HG02970 (cell line): ENCODE results near the gene TMEM132D.

Experiments
- ATAC-seq: cut with Tn5 transposase; IDR thresholded peaks from one replicate; pipeline ENCODE4 v1.9.1; 2021; ENCODE audit warnings: mild to moderate bottlenecking, moderate library complexity, moderate number of reproducible peaks; ENCODE audit not compliant: unreplicated experiment, low FRiP score

Gene TMEM132D

GRCh38 chr12:129827102-129827865 lies 76.5 kb downstream of the TMEM132D start:
- no peak for ATAC-seq

- ATAC-seq = no peak
Observed at GRCh38 chr12:129826273-129826672, 77.6 kb downstream of the TMEM132D start.

- no peak for ATAC-seq
Observed at GRCh38 chr12:129825316-129825715, 78.5 kb downstream of the TMEM132D start.

GRCh38 chr12:129821964-129822363 lies 81.9 kb downstream of the TMEM132D start:
- ATAC-seq = no peak

- ATAC-seq = no peak
Observed at GRCh38 chr12:129819391-129819790, 84.4 kb downstream of the TMEM132D start.

GRCh38 chr12:129815846-129816245 lies 88.0 kb downstream of the TMEM132D start:
- ATAC-seq = no peak

GRCh38 chr12:129811963-129812362 lies 91.9 kb downstream of the TMEM132D start:
- ATAC-seq = no peak

- ATAC-seq = no peak
Observed at GRCh38 chr12:129807136-129807535, 96.7 kb downstream of the TMEM132D start.

- no peak for ATAC-seq
Observed at GRCh38 chr12:129791396-129791795, 112.4 kb downstream of the TMEM132D start.

- ATAC-seq = no peak
Observed at GRCh38 chr12:129790930-129791329, 112.9 kb downstream of the TMEM132D start.

- no peak for ATAC-seq
Observed at GRCh38 chr12:129790331-129790730, 113.5 kb downstream of the TMEM132D start.

GRCh38 chr12:129789921-129790320 lies 113.9 kb downstream of the TMEM132D start:
- no peak for ATAC-seq

GRCh38 chr12:129788506-129789084 lies 115.2 kb downstream of the TMEM132D start:
- ATAC-seq = no peak

GRCh38 chr12:129779989-129780388 lies 123.8 kb downstream of the TMEM132D start:
- no peak for ATAC-seq

GRCh38 chr12:129779033-129779432 lies 124.8 kb downstream of the TMEM132D start:
- no peak for ATAC-seq

- ATAC-seq = no peak
Observed at GRCh38 chr12:129776977-129777667, 126.7 kb downstream of the TMEM132D start.

- no peak for ATAC-seq
Observed at GRCh38 chr12:129772501-129773493, 131.0 kb downstream of the TMEM132D start.

GRCh38 chr12:129771238-129771637 lies 132.6 kb downstream of the TMEM132D start:
- ATAC-seq = no peak

GRCh38 chr12:129765719-129766118 lies 138.1 kb downstream of the TMEM132D start:
- ATAC-seq = no peak

GRCh38 chr12:129762436-129762835 lies 141.4 kb downstream of the TMEM132D start:
- ATAC-seq = no peak
